Kidney (tissue), 14 donors: ENCODE results near the gene SRSF9. TPM values are rescaled to one million over a fixed set of nuclear protein-coding genes. Genes with fewer than 3 reads are reported as not detected.
"Not testable (repeated sequence)": the region's sequence is repeated elsewhere in the genome, so short reads cannot be mapped to it uniquely, and the experiment has no call there.

Source experiments
- DNase-seq, 5 donors: peaks; one replicate each; pipeline ENCODE4 v3.0.0-alpha.2; 2013 to 2020
- FAIRE-seq: peaks from 2 replicates; lab custom pipeline; 2012; peaks lifted over from hg19 to GRCh38; lab: Jason Lieb, UNC
- H3K27ac ChIP-seq, 2 donors: one replicate each; pipeline ENCODE4 v1.7.0; 2013; ENCODE audit warnings: low read depth in 2 of 2, low read length in 2 of 2, inconsistent platforms in 1 of 2
- H3K27me3 ChIP-seq: one replicate; pipeline ENCODE4 v1.7.1; 2013; ENCODE audit warnings: low read length, inconsistent platforms; ENCODE audit not compliant: control insufficient read depth, insufficient read depth
- H3K36me3 ChIP-seq, 3 donors: one replicate each; pipeline versions ENCODE4 v1.7.0 to v1.7.1; 2013; ENCODE audit warnings: low read length in 3 of 3, control low read depth in 1 of 3, inconsistent platforms in 1 of 3; ENCODE audit not compliant: insufficient read depth in 3 of 3, control insufficient read depth in 2 of 3
- H3K4me1 ChIP-seq, 3 donors: one replicate each; pipeline versions ENCODE4 v1.7.0 to v1.7.1; 2013; ENCODE audit warnings: low read length in 3 of 3, inconsistent platforms in 1 of 3, low read depth in 1 of 3; ENCODE audit not compliant: control insufficient read depth in 2 of 3, insufficient read depth in 2 of 3
- H3K4me3 ChIP-seq, 3 donors: one replicate each; pipeline versions ENCODE4 v1.7.0 to v1.8.1; 2013; ENCODE audit warnings: low read length in 3 of 3, control low read depth in 1 of 3, inconsistent platforms in 1 of 3
- H3K9ac ChIP-seq, 3 donors: one replicate each; pipeline versions ENCODE4 v1.7.0 to v1.7.1; 2013; ENCODE audit warnings: low read length in 3 of 3, control low read depth in 1 of 3, inconsistent platforms in 1 of 3
- H3K9me3 ChIP-seq, 3 donors: one replicate each; pipeline versions ENCODE4 v1.7.0 to v1.7.1; 2013; ENCODE audit warnings: low read length in 3 of 3, control low read depth in 1 of 3, inconsistent platforms in 1 of 3; ENCODE audit not compliant: control insufficient read depth in 2 of 3, insufficient read depth in 1 of 3
- intact Hi-C: fragments of 100-400 bp; cut with DNase I; formaldehyde crosslinking; loops from one replicate; pipeline ENCODE4 v1.11.1; 2022
- polyA plus RNA-seq: library from polyadenylated mRNA; stranded (reverse); fragments of 350-450 nt; fragmentation: Illumina TruSeq; extraction: RNeasy Lipid Tissue Mini Kit (QIAGEN cat#74804); gene quantifications from one replicate; pipeline ENCODE4 v1.2.3, GENCODE V29; 2014; ENCODE audit warnings: low read depth, low replicate concordance; ENCODE audit not compliant: insufficient read depth
- total RNA-seq: library from RNA; stranded (reverse); fragmentation: NEBNext Ultra II Directional; extraction: Animal tissue kit (Norgen Biotek cat#: 25700); gene quantifications from one replicate; pipeline ENCODE4 v1.2.1, GENCODE V29; 2021
- TF ChIP-seq, protein P1 (sequence below): IDR thresholded peaks from 3 replicates; pipeline ENCODE4 v1.5.1; 2012; ENCODE audit warnings: mild to moderate bottlenecking, moderate library complexity, borderline replicate concordance; ENCODE audit not compliant: insufficient read depth; ENCODE audit errors: extremely low read depth
- donor health status: control.
- donor health status: control.
- donor health status: control.
- donor health status: control.
- donor health status: control.
- donor health status: DM: yes; HTN: yes; CAD: no.
- donor health status: Normal renal cell carcinoma (clear cell type).

SRSF9 gene
- total and polyA plus RNA-seq, 2 donors from 2014 or later: 144 to 151 TPM

DNA sequence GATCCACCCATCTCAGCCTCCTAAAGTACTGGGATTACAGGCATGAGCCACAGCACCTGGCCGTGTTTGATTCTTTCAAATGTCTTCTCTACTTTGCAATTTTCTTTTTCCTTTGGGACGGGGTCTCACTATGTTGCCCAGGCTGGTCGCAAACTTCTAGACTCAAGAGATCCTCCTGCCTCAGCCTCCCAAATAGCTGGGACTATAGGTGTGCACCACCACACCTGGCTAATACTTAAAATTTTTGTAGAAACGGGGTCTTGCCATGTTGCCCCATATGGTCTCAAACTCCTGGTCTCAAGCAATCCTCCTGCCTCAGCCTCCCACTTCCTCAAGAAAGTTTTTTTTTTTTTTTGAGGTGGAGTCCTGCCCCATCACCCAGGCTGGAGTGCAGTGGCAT lies 21.6 kb downstream of the SRSF9 start:
- intact Hi-C loops: no loop called here
- TF ChIP-seq, protein P1, sequence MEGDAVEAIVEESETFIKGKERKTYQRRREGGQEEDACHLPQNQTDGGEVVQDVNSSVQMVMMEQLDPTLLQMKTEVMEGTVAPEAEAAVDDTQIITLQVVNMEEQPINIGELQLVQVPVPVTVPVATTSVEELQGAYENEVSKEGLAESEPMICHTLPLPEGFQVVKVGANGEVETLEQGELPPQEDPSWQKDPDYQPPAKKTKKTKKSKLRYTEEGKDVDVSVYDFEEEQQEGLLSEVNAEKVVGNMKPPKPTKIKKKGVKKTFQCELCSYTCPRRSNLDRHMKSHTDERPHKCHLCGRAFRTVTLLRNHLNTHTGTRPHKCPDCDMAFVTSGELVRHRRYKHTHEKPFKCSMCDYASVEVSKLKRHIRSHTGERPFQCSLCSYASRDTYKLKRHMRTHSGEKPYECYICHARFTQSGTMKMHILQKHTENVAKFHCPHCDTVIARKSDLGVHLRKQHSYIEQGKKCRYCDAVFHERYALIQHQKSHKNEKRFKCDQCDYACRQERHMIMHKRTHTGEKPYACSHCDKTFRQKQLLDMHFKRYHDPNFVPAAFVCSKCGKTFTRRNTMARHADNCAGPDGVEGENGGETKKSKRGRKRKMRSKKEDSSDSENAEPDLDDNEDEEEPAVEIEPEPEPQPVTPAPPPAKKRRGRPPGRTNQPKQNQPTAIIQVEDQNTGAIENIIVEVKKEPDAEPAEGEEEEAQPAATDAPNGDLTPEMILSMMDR: no peak
- DNase-seq (no peak), FAIRE-seq (no peak)
- peaks cover 4 to 13% (median 9%) of the 10 kb centered on the region in 3 donors for H3K36me3 ChIP-seq
- H3K9me3 ChIP-seq: no peaks in the 10 kb centered on the region
- no peak overlapping the region for H3K4me3 ChIP-seq
- H3K9ac ChIP-seq: no peak overlapping the region
- H3K27ac ChIP-seq: no peak overlapping the region
- H3K4me1 ChIP-seq: peaks cover 3 to 8% (median 7%) of the 10 kb centered on the region in 3 donors
- H3K27me3 ChIP-seq: no peaks in the 10 kb centered on the region

DNA sequence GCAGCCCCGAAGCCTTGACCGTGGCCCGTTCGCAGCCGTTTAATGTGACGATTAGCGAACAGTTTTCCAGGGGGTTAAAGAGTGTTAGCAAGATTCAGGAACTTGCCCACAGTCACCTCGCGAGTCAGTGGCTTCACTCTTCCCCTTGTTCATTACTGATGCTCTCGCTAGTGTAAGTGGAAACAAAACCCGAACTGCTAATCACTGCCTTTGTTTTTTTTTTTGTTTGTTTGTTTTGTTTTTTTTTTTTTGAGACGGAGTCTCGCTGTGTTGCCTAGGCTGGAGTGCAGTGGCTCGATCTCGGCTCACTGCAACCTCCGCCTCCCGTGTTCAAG lies 22.7 kb downstream of the SRSF9 start:
- H3K27me3 ChIP-seq, FAIRE-seq, DNase-seq, H3K4me1 ChIP-seq, intact Hi-C loops, H3K9me3 ChIP-seq: not testable (repeated sequence)
- Histone ChIP-seq H3K36me3 (peaks cover 4 to 15% (median 9%) of the 10 kb centered on the region in 3 donors), H3K4me3 (peak overlapping the region; percentile 85 to 97 (median 96)), H3K9ac (peak overlapping the region; percentile 61 to 95 (median 82)), H3K27ac (peak overlapping the region; percentile 74 to 87)

DNA sequence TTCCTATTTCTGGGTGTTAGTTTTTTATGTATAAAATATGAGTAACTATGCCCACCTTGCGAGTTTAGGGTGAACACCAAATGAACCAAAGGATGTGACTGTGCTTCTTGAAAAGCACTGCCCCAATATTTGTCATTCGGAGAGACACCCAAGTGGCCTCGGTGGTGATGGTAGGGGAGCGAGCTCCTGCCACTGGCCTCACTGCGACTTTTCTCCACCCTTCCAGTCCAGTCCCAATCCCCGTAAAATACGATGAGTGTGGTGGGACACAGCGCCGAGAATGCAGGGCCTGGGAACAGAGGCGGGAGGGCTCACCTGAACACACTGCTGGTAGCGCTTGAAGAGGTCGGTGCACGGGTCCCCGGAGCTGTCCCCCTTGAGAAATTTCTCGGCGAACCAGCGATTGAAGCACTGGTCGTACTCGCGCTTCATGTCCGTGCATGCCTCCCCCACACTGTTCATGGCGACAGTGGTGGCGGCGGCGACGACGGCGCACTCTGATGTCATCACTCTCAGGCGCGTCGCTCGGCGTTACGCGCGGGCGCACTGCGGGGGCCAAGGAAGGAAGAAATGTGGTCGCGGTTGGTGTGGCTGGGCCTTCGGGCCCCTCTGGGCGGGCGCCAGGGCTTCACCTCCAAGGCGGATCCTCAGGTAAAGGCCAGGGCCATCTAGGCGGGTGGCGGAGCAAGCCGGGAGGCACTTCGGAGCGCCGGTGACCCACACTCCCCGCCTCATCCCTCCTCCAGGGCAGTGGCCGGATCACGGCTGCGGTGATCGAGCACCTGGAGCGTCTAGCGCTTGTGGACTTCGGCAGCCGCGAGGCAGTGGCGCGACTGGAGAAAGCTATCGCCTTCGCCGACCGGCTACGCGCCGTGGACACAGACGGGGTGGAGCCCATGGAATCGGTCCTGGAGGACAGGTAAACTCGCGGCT lies 23.4 kb downstream of the SRSF9 start, which contains the start of the genes GATC and TRIAP1:
GATC (plus strand) TSS at position 534 of the 933 bp plus-strand sequence; CDS start at position 571, 37 bp downstream.
TRIAP1 (minus strand) TSS at position 474 of the 933 bp plus-strand sequence; CDS start at position 462, 12 bp downstream.
- DNase-seq (peak; percentile 93 to 95 (median 94)), FAIRE-seq (no peak)
- peaks cover 3 to 8% (median 7%) of the 10 kb centered on the region in 3 donors for H3K4me1 ChIP-seq
- peaks cover 4 to 15% (median 9%) of the 10 kb centered on the region in 3 donors for H3K36me3 ChIP-seq
- intact Hi-C loops: no loop called here
- H3K27ac ChIP-seq: peak within 1 kb of the TSS; percentile 74 to 87
- peak within 1 kb of the TSS; percentile 85 to 97 (median 96) for H3K4me3 ChIP-seq
- H3K9me3 ChIP-seq: no peaks in the 10 kb centered on the region
- TF ChIP-seq, protein P1: no peak
- H3K9ac ChIP-seq: peak within 1 kb of the TSS; percentile 61 to 95 (median 82)
- H3K27me3 ChIP-seq: no peaks in the 10 kb centered on the region

DNA sequence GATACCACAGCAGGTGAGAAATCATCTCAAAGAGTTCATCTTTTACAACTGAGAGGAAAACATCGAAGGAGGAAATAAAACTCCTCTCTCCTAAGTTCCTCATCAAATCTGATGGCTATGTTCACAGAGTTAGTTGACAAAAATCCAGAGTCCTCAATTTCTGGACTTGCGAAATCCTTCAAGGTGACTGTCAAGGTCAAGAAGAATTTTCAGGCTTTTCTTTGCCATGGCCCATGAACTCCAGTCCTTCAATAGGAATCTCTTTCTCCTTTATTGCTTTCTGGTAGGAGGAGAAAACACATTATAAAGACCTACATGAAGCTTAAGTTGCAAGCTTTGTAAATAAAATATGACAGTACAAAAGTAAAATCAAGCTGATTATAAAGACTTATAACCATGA lies 24.9 kb downstream of the SRSF9 start:
- Histone ChIP-seq H3K36me3 (peaks cover 6 to 15% (median 12%) of the 10 kb centered on the region in 3 donors), H3K4me1 (peaks cover 3 to 11% (median 8%) of the 10 kb centered on the region in 3 donors), H3K9me3 (no peaks in the 10 kb centered on the region), H3K27me3 (no peaks in the 10 kb centered on the region), H3K27ac (no peak overlapping the region), H3K4me3 (no peak overlapping the region), H3K9ac (no peak overlapping the region)
- intact Hi-C loops: no loop called here
- TF ChIP-seq, protein P1: no peak
- FAIRE-seq: no peak
- no peak for DNase-seq
